T-helper 17 cell (primary cell): ENCODE data around the gene STRA6. TPM values are rescaled to one million over a fixed set of nuclear protein-coding genes. Genes with fewer than 3 reads are reported as not detected.

Experiments
- ATAC-seq: fragments of 150-1000 bp; cut with Tn5 transposase; 2 replicates; pipeline ENCODE4 v1.10.0; 2021; ENCODE audit warnings: mild to moderate bottlenecking, moderate library complexity
- DNase-seq, 3 donors: peaks; one replicate each; pipeline versions ENCODE4 v3.0.0 to v3.0.0-alpha.2; 2020 to 2021
- H3K9me3 ChIP-seq: one replicate; pipeline ENCODE4 v1.7.0; 2013; ENCODE audit warnings: low read length, mild to moderate bottlenecking; ENCODE audit not compliant: control insufficient read depth, poor library complexity, severe bottlenecking
- H3K27ac Mint-ChIP-seq: one replicate; pipeline ENCODE4 v1.8.0; 2022; ENCODE audit warnings: mild to moderate bottlenecking, moderate library complexity, mixed read lengths
- H3K27me3 Mint-ChIP-seq: one replicate; pipeline ENCODE4 v1.8.0; 2022; ENCODE audit warnings: mixed read lengths
- H3K36me3 Mint-ChIP-seq: one replicate; pipeline ENCODE4 v1.8.0; 2022; ENCODE audit warnings: low read depth, mixed read lengths
- H3K4me1 Mint-ChIP-seq: one replicate; pipeline ENCODE4 v1.8.0; 2022; ENCODE audit warnings: mild to moderate bottlenecking, mixed read lengths
- H3K4me3 Mint-ChIP-seq: one replicate; pipeline ENCODE4 v1.8.0; 2022; ENCODE audit warnings: mild to moderate bottlenecking, moderate library complexity, mixed read lengths
- total RNA-seq, 4 donors: library from RNA in 2 of 4; stranded (reverse) in 2 of 4; gene quantifications; one replicate each; pipeline ENCODE4 v1.2.3 and lab custom pipeline; 2022 to 2026

The STRA6 gene
- total RNA-seq, 2 donors from 2014 or later: not detected

- H3K4me3 Mint-ChIP-seq: no peak overlapping the region
- H3K4me1 Mint-ChIP-seq: peaks cover 5% of the 10 kb centered on the region
- peaks cover 6% of the 10 kb centered on the region for H3K36me3 Mint-ChIP-seq
- H3K9me3 ChIP-seq: no peaks in the 10 kb centered on the region
- DNase-seq (no peak), ATAC-seq (no peak)
- H3K27ac Mint-ChIP-seq: no peak overlapping the region
- H3K27me3 Mint-ChIP-seq: peaks cover 54% of the 10 kb centered on the region
These were observed 6.4 kb upstream of the STRA6 start for GRCh38 chr15:74208901-74209559.

GRCh38 chr15:74208496-74208895, 5.9 kb upstream of the STRA6 start:
- H3K9me3 ChIP-seq: no peaks in the 10 kb centered on the region
- no peak overlapping the region for H3K27ac Mint-ChIP-seq
- peaks cover 5% of the 10 kb centered on the region for H3K4me1 Mint-ChIP-seq
- no peak overlapping the region for H3K4me3 Mint-ChIP-seq
- DNase-seq: no peak
- ATAC-seq: no peak
- peaks cover 59% of the 10 kb centered on the region for H3K27me3 Mint-ChIP-seq
- peaks cover 6% of the 10 kb centered on the region for H3K36me3 Mint-ChIP-seq

- DNase-seq: no peak
- Mint-ChIP-seq H3K27me3 (peaks cover 65% of the 10 kb centered on the region), H3K27ac (no peak overlapping the region), H3K4me3 (no peak overlapping the region), H3K4me1 (peaks cover 5% of the 10 kb centered on the region), H3K36me3 (peaks cover 6% of the 10 kb centered on the region)
- H3K9me3 ChIP-seq: no peaks in the 10 kb centered on the region
- ATAC-seq: no peak
These were observed 5.3 kb upstream of the STRA6 start for GRCh38 chr15:74207652-74208440.

- H3K4me1 Mint-ChIP-seq: peaks cover 5% of the 10 kb centered on the region
- no peak overlapping the region for H3K27ac Mint-ChIP-seq
- DNase-seq: no peak
- peaks cover 6% of the 10 kb centered on the region for H3K36me3 Mint-ChIP-seq
- H3K4me3 Mint-ChIP-seq: no peak overlapping the region
- no peaks in the 10 kb centered on the region for H3K9me3 ChIP-seq
- H3K27me3 Mint-ChIP-seq: peaks cover 75% of the 10 kb centered on the region
- ATAC-seq: no peak
These were observed 4.3 kb upstream of the STRA6 start for GRCh38 chr15:74206801-74207281.

- H3K9me3 ChIP-seq: no peaks in the 10 kb centered on the region
- Mint-ChIP-seq H3K27me3 (peaks cover 88% of the 10 kb centered on the region), H3K4me1 (peaks cover 5% of the 10 kb centered on the region), H3K27ac (no peak overlapping the region), H3K36me3 (peaks cover 9% of the 10 kb centered on the region), H3K4me3 (no peak overlapping the region)
- DNase-seq (no peak), ATAC-seq (no peak)
These were observed 3.0 kb upstream of the STRA6 start for GRCh38 chr15:74205582-74205947.

- H3K36me3 Mint-ChIP-seq: peaks cover 10% of the 10 kb centered on the region
- H3K4me1 Mint-ChIP-seq: peaks cover 6% of the 10 kb centered on the region
- ATAC-seq: no peak
- DNase-seq: no peak
- H3K27ac Mint-ChIP-seq: no peak overlapping the region
- peaks cover 88% of the 10 kb centered on the region for H3K27me3 Mint-ChIP-seq
- H3K9me3 ChIP-seq: no peaks in the 10 kb centered on the region
- no peak overlapping the region for H3K4me3 Mint-ChIP-seq
These were observed 1.4 kb upstream of the STRA6 start for GRCh38 chr15:74203914-74204431.

GRCh38 chr15:74201710-74202420, 722 bp downstream of the STRA6 start:
- no peak overlapping the region for H3K4me3 Mint-ChIP-seq
- peaks cover 10% of the 10 kb centered on the region for H3K36me3 Mint-ChIP-seq
- ATAC-seq (no peak), DNase-seq (no peak)
- H3K27me3 Mint-ChIP-seq: peaks cover 75% of the 10 kb centered on the region
- no peaks in the 10 kb centered on the region for H3K9me3 ChIP-seq
- no peak overlapping the region for H3K27ac Mint-ChIP-seq
- peaks cover 4% of the 10 kb centered on the region for H3K4me1 Mint-ChIP-seq

GRCh38 chr15:74200871-74201419, 1.6 kb downstream of the STRA6 start:
- H3K4me1 Mint-ChIP-seq: peaks cover 4% of the 10 kb centered on the region
- no peak overlapping the region for H3K4me3 Mint-ChIP-seq
- no peak for ATAC-seq

GRCh38 chr15:74200412-74200815, 2.2 kb downstream of the STRA6 start:
- no peaks in the 10 kb centered on the region for H3K9me3 ChIP-seq
- Mint-ChIP-seq H3K27ac (no peak overlapping the region), H3K36me3 (peaks cover 10% of the 10 kb centered on the region), H3K4me1 (peaks cover 4% of the 10 kb centered on the region), H3K4me3 (no peak overlapping the region), H3K27me3 (peaks cover 72% of the 10 kb centered on the region)
- ATAC-seq: no peak
- no peak for DNase-seq

More at GRCh38 chr15:74200871-74201419, 1.6 kb downstream of the STRA6 start:
- no peaks in the 10 kb centered on the region for H3K9me3 ChIP-seq
- Mint-ChIP-seq H3K27me3 (peaks cover 72% of the 10 kb centered on the region), H3K36me3 (peaks cover 10% of the 10 kb centered on the region), H3K27ac (no peak overlapping the region)
- no peak for DNase-seq

- ATAC-seq (no peak), DNase-seq (no peak)
- no peaks in the 10 kb centered on the region for H3K9me3 ChIP-seq
- Mint-ChIP-seq H3K4me1 (peaks cover 2% of the 10 kb centered on the region), H3K36me3 (peaks cover 5% of the 10 kb centered on the region), H3K27me3 (peaks cover 61% of the 10 kb centered on the region), H3K27ac (no peak overlapping the region), H3K4me3 (no peak overlapping the region)
These were observed 3.3 kb downstream of the STRA6 start for GRCh38 chr15:74199297-74199652.

- peaks cover 5% of the 10 kb centered on the region for H3K36me3 Mint-ChIP-seq
- no peak overlapping the region for H3K4me3 Mint-ChIP-seq
- no peak for DNase-seq
- no peak overlapping the region for H3K27ac Mint-ChIP-seq
- ATAC-seq: no peak
- H3K4me1 Mint-ChIP-seq: peaks cover 6% of the 10 kb centered on the region
- H3K27me3 Mint-ChIP-seq: peaks cover 59% of the 10 kb centered on the region
- no peaks in the 10 kb centered on the region for H3K9me3 ChIP-seq
These were observed 5.2 kb downstream of the STRA6 start for GRCh38 chr15:74197176-74197965.

- no peak overlapping the region for H3K4me3 Mint-ChIP-seq
These were observed 6.4 kb downstream of the STRA6 start for GRCh38 chr15:74196175-74196574.

More at GRCh38 chr15:74196175-74196574, 6.4 kb downstream of the STRA6 start:
- H3K27me3 Mint-ChIP-seq: peaks cover 51% of the 10 kb centered on the region
- no peak overlapping the region for H3K27ac Mint-ChIP-seq
- no peak for DNase-seq
- H3K9me3 ChIP-seq: no peaks in the 10 kb centered on the region
- peaks cover 6% of the 10 kb centered on the region for H3K4me1 Mint-ChIP-seq
- no peak for ATAC-seq
- H3K36me3 Mint-ChIP-seq: peaks cover 2% of the 10 kb centered on the region
